ENCODE results near the gene PHF12. TPM values are rescaled to one million over a fixed set of nuclear protein-coding genes. Genes with fewer than 3 reads are reported as not detected.

The PHF12 gene
- total and polyA plus RNA-seq, 2 of the 4 experiments (the other 2 are of a cell fraction) = 24.4 to 25.6 TPM

DNA sequence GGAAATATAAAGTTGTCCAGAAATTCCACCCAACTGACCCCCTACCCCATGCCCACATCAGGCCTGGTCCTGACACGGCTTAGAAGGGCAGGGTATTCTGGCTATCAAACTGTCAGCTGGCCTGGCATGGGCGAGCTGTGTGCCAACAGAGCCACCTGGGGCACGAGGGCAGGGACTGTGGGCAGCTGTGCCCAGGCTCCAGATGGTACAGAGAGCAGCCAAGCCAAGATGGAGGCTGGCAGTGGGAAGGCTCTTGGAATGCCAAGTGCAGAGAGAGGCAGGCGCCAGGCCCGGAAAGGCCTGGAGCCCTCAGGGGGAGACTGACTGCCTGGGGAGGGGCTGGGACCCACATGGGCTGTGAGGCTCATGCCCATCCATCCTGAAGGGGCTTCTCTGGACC, 24.3 kb upstream of the PHF12 start:
- BruUV-seq (replicated peaks) = no TSS peak
- ChIA-PET POLR2A (ENCODE audit: unreplicated experiment) (no interaction called here), CTCF (no interaction called here)
- H3K18ac ChIP-seq (ENCODE audit: low read depth, low read length) = no peak overlapping the region
- H2BK20ac ChIP-seq (ENCODE audit: low read depth, low read length) = no peak overlapping the region
- H3K4ac ChIP-seq (ENCODE audit: low read depth, low read length) = no peak overlapping the region
- ATAC-seq (ENCODE audit: low read depth) (no peak), DNase-seq (no peak)
- peaks cover 83% of the 10 kb centered on the region for H3K27me3 ChIP-seq (ENCODE audit: control insufficient read depth, insufficient read depth, low read length)
- no peak overlapping the region for H3K14ac ChIP-seq (replicated peaks; ENCODE audit: low read depth, low read length)
- no peak overlapping the region for H4K8ac ChIP-seq (ENCODE audit: low read depth in 2 of 2, low read length in 2 of 2)
- intact Hi-C loops (cut with micrococcal nuclease) (no loop called here), dilution Hi-C loops (cut with HindIII; ENCODE audit: low sequenced_read_pairs, unreplicated experiment) (no loop called here), in situ Hi-C loops (cut with MboI; ENCODE audit: low sequenced_read_pairs) (no loop called here)
- no peak for TF ChIP-seq CHD1 (IDR thresholded peaks at IDR 0.05; ENCODE audit: low read depth, low read length)
- TF ChIP-seq, protein P1, sequence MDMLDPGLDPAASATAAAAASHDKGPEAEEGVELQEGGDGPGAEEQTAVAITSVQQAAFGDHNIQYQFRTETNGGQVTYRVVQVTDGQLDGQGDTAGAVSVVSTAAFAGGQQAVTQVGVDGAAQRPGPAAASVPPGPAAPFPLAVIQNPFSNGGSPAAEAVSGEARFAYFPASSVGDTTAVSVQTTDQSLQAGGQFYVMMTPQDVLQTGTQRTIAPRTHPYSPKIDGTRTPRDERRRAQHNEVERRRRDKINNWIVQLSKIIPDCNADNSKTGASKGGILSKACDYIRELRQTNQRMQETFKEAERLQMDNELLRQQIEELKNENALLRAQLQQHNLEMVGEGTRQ (IDR thresholded peaks at IDR 0.05; ENCODE audit: low read depth, low read length) = no peak
- TF ChIP-seq, protein P2, sequence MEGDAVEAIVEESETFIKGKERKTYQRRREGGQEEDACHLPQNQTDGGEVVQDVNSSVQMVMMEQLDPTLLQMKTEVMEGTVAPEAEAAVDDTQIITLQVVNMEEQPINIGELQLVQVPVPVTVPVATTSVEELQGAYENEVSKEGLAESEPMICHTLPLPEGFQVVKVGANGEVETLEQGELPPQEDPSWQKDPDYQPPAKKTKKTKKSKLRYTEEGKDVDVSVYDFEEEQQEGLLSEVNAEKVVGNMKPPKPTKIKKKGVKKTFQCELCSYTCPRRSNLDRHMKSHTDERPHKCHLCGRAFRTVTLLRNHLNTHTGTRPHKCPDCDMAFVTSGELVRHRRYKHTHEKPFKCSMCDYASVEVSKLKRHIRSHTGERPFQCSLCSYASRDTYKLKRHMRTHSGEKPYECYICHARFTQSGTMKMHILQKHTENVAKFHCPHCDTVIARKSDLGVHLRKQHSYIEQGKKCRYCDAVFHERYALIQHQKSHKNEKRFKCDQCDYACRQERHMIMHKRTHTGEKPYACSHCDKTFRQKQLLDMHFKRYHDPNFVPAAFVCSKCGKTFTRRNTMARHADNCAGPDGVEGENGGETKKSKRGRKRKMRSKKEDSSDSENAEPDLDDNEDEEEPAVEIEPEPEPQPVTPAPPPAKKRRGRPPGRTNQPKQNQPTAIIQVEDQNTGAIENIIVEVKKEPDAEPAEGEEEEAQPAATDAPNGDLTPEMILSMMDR (conservative IDR thresholded peaks at IDR 0.05; ENCODE audit: low read depth, low read length) = no peak
- no peak for TF ChIP-seq FOS (IDR thresholded peaks at IDR 0.05; ENCODE audit: low read depth, low read length)
- no peak for TF ChIP-seq CEBPB (IDR thresholded peaks at IDR 0.05; ENCODE audit: low read depth, low read length)
- TF ChIP-seq RCOR1 (IDR thresholded peaks at IDR 0.05; ENCODE audit: insufficient replicate concordance, low read length) = no peak
- TF ChIP-seq NFE2L2 (IDR thresholded peaks at IDR 0.05; ENCODE audit: low read depth, low read length) = no peak
- TF ChIP-seq MXI1 (IDR thresholded peaks at IDR 0.05; ENCODE audit: borderline replicate concordance, low read depth, low read length) = no peak
- no peak for TF ChIP-seq MAFK (IDR thresholded peaks at IDR 0.05; ENCODE audit: low read depth, low read length)
- no peak for TF ChIP-seq SMC3 (IDR thresholded peaks at IDR 0.05; ENCODE audit: low read depth, low read length)
- no peak for TF ChIP-seq BHLHE40 (IDR thresholded peaks at IDR 0.05; ENCODE audit: low read depth, low read length)
- TF ChIP-seq MAZ (IDR thresholded peaks at IDR 0.05; ENCODE audit: borderline replicate concordance, low read depth, low read length) = no peak
- no peak for TF ChIP-seq RAD21 (IDR thresholded peaks at IDR 0.05; ENCODE audit: low read length)
- TF ChIP-seq POLR2A (IDR thresholded peaks at IDR 0.05; ENCODE audit: low read depth, low read length) = no peak
- no peak overlapping the region for H3K23ac ChIP-seq (ENCODE audit: low read depth, low read length)
- H3K4me2 ChIP-seq (ENCODE audit: low read depth, low read length) = no peak overlapping the region
- no peak overlapping the region for H4K5ac ChIP-seq (ENCODE audit: low read depth, low read length)
- H2AFZ ChIP-seq (replicated peaks; ENCODE audit: low read length, poor library complexity) = no peak overlapping the region
- no peaks in the 10 kb centered on the region for H3K79me1 ChIP-seq (ENCODE audit: low read depth in 1 of 2, low read length in 2 of 2)
- peaks cover 2% of the 10 kb centered on the region; the same call in 1 of the 2 replicates for H3K4me1 ChIP-seq (ENCODE audit: control insufficient read depth, insufficient read depth, low read length)
- no peak overlapping the region for H3K4me3 ChIP-seq (ENCODE audit: insufficient read depth, low read depth, low read length)
- no peak overlapping the region for H3K27ac ChIP-seq (ENCODE audit: insufficient read depth, low read length)
- no peak overlapping the region for H2BK5ac ChIP-seq (ENCODE audit: low read depth, low read length, poor library complexity, severe bottlenecking)
- no peak overlapping the region for H3K56ac ChIP-seq (ENCODE audit: extremely low read depth, insufficient read depth, low read length)
- H2AK5ac ChIP-seq (ENCODE audit: low read depth, low read length) = no peak overlapping the region
- H4K91ac ChIP-seq (ENCODE audit: insufficient read depth, low read depth, low read length) = no peak overlapping the region
- no peak overlapping the region for H2BK15ac ChIP-seq (ENCODE audit: low read depth, low read length)
- no peak overlapping the region for H3K9ac ChIP-seq (ENCODE audit: low read depth, low read length)
- 0 out of 2 replicates have a peak, but pooled peaks cover 7% of the 10 kb centered on the region for H4K20me1 ChIP-seq (ENCODE audit: insufficient read depth, low read length)
- WGBS, 2 experiments (ENCODE audit: extremely low coverage in 2 of 2, insufficient read length in 1 of 2) = 80% methylated on average over 1 of the region's 5 CpGs; no CpG with 5 or more reads in 1 of the 2 experiments
- H2BK120ac ChIP-seq (ENCODE audit: low read depth, low read length) = no peak overlapping the region
- H2AK9ac ChIP-seq (replicated peaks; ENCODE audit: low read depth, low read length, poor library complexity) = no peak overlapping the region
- no peaks in the 10 kb centered on the region for H3K36me3 ChIP-seq (ENCODE audit: control insufficient read depth, insufficient read depth, low read length)
- H3K9me3 ChIP-seq (ENCODE audit: control insufficient read depth, insufficient read depth, low read length) = no peaks in the 10 kb centered on the region
- H3K9me1 ChIP-seq (ENCODE audit: insufficient read depth, low read length) = no peaks in the 10 kb centered on the region
